HG03139 (cell line): ENCODE data around the gene KDELR1.
"Not testable (repeated sequence)": the region's sequence is repeated elsewhere in the genome, so short reads cannot be mapped to it uniquely, and the experiment has no call there.

ENCODE experiments used
- ATAC-seq: cut with Tn5 transposase; IDR thresholded peaks from one replicate; pipeline ENCODE4 v1.9.1; 2021; ENCODE audit not compliant: unreplicated experiment

KDELR1 gene

DNA sequence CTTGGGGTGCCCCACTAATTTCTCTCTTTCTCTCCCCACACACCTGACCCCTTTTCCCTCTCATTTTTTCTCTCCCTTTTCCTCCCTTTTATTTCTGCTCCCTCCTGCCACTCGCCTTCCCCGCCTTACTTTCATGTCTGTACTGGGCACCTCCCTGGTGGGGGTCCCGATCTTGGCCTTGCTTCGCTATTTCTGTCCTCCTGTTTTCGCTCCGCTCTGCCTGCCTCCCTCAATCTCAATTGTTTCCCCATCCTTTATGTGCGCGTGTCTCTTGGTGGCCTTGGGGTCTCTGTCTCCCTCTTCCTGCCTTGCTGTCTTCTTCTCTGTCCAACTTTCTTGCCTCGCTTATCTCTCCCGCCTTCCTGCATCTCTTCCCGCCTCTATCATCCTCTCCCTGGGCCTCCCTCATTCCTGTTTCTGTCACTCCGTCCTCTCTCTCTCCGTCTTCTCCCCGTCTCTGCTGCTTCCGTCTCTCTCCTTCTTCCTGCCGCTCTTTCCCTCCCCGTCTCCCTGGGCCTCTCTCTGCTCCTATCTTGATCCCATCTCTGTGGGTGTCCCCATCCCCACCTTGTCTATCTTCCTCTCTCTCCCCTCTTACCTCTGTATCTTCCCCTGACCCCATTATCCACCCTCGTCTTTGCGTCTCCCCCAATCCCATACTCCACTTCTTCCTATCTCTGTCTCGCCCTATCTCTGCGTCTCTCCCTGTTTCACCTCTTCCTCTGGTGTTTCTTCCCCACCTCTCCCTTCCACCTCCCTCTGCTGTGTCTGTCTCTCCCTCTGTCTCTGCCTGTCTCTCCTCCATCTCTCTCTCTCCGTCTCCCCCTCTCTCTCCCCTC, 6.1 kb upstream of the KDELR1 start:
- ATAC-seq: no peak

DNA sequence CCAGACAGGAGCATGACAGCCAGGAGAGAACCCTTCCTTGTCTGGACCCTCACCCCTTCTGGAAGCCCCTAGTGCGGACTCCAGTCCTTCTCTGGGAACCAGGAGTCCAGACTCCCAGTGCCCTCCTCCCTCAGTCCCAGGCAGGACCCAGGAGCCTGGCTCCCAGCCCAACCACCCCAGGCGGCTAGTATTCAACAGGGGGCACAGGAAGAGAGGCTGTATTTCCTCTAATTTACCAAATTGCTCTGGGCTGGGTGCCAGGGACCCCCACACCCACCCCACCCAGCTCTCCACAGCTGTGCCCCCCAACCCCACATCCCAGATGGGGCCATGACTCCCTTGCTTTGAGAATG, 5.4 kb upstream of the KDELR1 start:
- no peak for ATAC-seq

DNA sequence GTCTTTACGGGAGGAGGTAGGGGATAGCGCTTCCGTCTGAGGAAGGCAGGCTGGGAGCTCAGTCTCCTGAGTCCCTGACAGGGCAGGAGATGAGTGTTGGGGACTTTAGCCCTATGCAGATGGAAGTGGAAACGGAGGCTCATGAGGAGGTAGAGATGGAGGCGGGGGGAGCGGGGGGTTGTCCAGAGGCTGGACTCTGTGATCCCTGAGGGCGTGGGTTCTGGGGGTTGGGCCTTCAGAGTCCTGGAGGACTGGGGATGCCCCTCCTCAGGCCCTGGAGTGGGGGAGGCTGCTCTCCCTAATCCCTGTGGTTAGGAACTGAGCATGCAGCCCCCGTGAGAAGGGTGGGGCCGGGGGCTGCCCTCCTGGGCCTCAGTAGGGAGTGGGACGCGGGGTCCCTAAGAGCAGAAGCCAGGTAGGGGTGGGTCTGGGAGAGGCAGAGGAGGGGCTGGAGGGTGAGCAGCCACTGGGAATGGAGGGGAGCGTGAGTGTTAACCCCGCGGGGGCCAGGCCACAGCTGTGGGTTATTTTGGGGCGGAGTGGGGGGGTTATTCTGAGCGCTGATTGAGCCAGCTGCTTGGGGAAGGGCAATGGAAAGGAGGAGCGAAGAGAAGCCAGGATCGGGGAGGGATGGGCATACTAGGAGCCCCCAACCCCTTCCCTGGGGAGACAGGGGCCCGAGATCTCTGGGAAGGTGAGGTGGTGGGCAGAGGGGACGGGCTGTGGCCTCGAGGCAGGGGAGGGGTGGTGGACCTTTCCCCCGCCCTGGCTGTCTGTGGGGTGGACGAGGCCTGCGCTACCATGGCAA, 4.9 kb upstream of the KDELR1 start:
- no peak for ATAC-seq

DNA sequence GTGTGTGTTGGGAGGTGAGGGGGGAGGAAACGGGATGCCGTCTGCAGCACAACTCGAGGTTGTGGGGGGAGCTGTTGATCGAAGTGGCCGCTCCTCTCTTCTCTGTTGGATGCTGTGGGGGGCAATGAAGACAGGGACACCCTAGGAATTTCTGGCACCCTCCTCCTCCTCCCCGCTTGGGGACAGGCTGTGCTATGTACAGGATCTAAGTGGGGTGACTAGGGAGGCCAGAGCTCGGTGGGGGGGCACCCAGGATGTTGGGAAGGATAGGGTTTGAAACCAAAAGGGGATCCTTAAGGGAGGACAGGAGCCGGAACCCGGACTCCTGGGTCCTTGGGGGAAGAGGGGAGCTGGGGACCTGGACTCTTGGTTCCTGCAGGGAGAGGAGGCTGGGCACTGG, 4.1 kb upstream of the KDELR1 start:
- ATAC-seq: no peak

DNA sequence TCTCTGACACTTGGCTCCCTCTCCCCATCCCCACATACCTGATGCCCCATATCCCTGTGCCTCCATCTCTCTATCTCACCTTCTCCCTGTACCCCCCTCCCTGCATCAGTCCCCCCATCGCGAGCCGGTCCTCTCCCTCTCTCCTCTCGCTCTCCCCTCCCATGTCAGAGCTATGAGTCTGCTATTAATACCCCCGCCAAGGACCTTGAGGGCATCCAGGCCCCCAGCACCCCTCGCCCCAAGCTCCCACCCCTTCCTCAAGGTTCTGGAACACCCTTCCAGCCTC, 3.8 kb upstream of the KDELR1 start:
- no peak for ATAC-seq

DNA sequence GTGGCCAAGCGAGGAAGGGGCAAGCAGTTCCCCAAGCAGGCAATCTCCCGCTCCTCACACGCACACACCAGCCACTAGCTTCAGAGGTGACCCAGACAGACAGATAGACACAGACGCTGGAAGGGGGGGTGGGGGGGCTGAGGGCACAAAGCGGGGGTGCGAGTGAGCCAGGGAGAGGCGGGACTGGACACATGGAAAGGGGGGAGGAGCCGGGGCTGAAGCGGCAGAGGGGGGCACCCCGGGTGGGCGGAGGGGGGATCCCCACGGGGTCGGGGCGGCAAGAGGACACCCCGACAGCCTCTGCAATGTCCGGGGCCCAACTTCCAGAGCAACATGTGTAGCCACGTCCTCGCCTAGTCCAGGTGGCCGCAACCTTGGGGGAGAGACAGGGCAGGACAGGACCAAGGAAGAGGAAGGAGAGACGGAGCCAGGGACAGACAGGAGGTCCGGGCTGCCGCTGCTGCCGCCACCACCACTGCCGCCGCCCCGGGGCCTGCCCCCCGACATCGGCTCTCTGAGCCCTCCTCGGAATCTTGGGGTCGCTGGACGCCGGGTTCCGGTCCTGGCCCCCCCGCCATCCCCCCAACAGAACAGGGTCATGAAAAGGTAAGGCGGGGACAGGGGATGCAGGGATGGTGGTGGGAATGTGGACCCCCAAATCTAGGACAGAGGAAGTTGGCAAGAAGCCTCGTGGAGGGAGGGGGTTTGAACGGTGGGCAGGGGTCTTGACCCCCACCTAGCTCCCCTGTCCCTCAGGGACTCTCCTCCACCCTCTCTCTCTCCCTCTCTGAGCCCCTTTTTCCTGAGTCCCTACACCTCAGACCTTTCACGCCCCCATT, 3.2 kb upstream of the KDELR1 start:
- no peak for ATAC-seq

DNA sequence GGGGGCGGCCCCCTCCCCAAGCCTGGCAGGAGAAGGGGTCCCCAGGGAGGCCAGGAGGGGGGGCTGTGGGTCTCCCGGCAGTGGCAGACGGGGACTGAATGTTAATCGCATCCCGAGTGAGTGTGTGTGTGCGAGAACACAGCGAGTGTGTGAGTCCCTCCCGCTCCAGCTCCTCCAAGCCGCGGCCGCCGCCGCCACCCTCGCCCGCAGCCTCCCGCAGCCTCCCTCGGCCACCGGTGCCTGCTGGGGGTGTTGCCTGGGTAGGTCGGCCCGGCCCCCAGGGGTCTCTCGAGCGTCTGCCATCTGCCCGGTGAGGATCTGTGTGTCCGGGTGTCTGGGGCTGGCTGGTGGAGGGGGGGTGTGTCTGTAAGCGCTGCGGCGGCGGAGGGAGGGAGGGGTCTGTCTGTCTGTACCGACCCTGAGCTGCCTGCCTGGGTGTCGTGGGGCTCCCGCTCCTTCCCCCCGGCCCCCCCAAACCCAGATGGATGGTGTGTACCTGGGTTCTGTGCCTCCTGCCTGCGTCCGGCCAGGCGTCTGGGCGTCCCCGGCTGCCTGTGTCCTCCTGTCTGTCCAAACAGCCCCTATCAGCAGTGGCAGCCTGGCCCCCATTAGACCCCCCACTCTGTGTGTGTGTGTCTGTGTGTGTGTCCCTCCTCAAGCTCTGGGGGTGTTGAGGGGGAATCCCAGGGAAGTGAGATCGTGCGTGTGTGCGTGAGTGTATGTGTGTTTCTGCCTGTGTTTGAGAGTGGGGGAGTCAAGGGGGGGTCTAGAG, 2.4 kb upstream of the KDELR1 start, which contains the start of gene GRIN2D:
GRIN2D (plus strand) TSS at position 110 of the 772 bp plus-strand sequence. CDS start 4,725 bp downstream, outside the sequence.
- ATAC-seq: no peak

DNA sequence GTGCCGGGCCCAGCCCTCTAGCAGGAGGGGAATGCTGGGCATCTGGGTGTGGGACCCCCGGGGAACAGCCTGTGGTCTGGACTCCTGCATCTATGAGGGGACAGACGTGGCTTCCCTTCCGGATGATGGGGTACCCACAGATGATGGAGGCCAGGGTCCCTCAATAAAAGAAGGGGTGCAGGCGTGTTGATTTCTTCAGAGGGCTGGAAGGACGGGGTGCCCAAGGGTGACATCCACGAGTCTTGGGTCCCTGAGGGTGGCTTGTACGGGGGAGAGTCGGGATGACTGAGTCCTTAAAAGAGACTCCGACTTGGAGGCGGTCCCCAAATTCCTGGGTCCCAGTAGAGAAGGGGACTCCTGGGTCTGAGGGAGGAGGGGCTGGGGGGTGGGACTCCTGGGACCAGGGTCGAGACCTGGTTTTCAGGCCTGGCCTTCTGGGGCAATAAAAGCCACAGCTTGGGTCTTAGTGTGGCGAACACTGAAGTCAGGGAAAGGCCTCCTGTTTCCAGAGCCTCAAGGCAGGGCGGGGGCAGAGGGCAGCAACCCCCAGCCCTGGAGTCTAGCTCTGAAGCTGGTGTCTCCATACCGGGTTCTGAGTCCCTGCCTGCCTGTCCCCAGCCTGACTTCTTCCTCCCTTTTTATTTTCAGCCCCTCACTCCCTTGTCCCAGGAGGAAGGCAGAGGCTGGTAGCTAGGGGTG, 1.7 kb upstream of the KDELR1 start:
- no peak for ATAC-seq

DNA sequence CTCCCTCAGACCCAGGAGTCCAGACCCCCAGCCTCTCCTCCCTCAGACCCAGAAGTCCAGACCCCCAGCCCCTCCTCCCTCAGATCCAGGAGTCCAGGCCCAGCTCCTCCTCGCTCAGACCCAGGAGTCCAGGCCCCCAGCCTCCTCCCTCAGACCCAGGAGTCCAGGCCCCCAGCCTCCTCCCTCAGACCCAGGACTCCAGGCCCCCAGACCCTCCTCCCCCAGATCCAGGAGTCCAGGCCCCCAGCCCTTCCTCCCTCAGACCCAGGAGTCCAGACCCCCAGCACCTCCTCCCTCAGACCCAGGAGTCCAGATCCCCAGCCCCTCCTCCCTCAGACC, 624 bp upstream of the KDELR1 start:
- not testable (repeated sequence) for ATAC-seq

DNA sequence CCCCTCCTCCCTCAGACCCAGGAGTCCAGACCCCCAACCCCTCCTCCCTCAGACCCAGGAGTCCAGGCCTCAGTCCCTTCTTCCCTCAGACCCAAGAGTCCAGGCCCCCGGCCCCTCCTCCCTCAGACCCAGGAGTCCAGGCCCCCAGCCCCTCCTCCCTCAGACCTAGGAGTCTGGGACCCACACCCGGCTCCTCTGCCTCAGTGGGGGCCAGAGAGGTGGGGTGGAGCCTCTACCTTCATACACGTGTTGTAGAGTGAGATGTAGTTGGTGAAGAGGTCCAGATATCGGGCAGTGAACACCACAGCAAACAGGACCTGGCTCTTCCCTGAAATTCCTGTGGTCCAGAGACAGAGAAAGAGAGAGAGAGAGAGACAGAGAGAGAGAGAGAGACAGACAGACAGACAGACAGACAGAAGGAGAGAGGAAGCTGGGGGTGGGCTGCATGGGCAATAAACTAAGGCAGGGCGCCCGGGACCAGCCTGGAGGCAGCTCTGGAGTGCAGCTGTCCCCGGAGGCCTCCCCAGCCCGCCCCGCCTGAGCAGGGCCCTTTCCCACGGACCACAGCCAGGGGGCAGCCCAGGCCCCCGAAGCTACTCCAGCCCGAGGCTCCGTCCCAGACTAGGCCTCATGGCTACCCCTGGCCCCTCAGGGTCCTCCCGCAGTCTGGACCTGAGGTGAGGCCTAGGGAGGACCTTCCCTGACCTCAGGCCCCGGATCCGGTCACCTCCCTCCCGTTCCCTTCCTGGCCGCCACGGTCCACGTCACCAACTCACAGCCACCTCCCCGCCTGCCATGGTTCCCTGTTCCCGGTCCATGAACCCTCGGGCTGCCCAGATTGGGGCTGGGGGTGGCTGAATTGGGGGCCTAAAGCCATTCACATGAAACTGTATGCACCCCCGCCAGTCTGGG, 907 bp downstream of the KDELR1 start:
- no peak for ATAC-seq

DNA sequence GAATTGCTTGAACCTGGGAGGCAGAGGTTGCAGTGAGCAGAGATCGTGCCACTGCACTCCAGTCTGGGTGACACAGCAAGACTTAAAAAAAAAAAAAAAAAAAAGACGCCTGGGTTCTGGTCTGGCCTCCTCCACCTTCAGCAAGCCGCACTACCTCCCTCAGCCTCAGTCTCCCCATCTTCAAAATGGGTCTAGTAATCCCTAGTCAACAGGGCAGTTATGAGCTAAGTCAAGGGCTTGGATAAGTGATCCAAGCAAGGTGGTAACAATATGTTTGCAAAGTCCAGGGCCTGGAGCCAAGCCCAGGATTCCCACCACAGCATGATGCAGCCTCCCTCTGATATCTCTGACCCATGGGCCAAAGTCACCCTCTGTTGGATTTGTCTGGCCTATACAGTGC, 4.4 kb downstream of the KDELR1 start:
- ATAC-seq: no peak

DNA sequence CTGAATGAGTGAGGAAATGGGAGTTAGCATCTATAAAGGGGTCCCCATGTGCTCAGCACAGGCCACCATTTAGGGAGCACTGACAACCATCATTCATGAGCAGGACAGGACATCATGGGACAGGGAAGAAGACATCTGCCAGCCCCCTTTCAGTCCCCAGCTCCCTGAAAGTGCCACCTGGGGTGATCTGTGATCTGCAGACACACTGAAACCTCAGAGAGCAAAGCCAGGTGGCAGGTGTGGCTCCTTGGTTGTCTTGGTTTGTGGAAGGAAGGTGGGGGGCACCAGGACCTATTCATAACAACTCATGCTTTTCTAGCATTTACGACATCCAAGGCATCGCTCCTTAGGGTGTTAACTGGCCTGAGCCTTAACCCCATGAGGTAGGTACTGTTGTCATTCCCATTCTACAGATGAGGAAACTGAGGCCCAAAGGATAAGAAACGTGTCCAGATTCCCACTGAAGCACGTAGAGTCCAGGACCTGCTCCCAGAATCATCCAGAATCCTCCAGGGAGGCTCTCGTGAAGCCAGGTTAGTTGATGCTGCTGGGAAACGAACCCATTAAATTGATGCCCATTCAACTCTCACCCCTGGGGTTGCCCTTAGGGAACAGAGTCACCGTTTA, 5.8 kb downstream of the KDELR1 start:
- ATAC-seq: no peak

DNA sequence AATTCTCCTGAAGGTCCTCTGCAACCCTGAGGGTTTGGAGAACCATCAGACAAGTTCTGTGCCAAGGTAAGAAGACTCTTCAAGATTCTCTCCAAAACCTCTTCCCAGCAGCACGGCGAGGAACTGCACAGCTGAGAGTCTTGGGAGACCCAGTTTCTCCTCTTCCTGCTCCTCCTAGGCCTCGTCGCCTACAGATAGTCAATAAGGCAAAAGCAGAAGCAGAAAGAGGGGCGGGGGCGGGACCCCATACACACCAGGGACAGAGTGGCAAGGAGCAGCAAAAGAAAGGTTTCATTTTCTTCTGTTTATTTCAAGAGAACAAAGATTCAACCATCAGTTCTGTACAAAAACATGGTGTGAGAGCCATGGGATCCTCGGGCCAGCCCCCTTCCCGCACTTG, 9.1 kb downstream of the KDELR1 start:
- ATAC-seq: no peak

DNA sequence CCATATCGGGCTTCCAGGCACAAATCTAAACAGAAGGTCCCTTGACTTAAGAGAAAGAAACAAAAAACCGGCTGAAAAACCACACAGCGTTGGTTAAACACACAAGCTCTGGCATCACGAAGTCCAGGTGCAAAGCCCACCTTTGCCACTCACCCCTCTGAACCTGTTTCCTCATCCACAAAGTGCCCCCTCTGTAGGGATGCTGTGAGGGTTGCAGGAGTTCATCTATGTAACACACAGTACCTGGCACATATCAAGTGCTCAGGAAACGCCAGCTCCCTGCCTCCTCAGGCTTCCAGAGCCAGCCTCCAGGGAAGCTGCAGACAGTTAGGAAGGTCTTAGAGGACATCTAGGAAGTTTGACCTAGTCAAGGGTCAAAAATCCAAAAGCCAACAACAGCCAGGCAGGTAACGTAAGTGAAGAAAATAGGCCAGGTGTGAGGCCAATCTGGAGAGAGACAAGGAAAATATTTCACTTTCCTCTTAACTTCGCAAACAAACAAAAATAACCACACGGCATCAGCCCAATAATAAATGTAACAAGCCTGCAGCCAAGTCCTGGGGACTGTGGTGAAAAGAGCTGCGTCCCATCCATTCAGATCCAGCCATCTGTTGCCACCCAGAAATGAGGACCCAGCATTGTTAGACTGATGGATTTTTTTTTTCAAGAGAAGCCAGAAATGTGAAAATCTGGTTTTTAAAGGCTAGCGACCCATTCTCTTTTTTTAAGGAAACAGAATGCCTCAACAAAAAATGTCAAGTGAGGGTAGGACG, 10.0 kb downstream of the KDELR1 start:
- no peak for ATAC-seq

DNA sequence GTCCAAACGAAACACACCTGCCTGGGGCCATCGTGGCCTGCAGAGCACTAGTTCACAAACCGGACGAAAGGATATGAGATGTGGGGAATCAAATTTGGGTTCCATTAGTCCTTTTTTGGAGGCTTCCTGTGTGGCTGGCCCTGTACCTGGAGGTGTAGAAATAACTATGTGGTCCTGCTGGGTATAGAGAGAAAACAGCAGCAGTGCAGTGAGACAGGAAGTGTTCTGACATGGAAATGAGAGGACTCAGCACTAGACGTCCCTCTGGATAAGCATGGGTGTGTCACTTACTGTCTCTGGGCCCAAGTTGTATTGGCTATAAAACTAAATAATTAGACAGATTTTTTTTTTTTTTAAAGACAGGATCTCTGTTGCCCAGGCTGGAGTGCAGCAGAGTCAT, 12.3 kb downstream of the KDELR1 start:
- ATAC-seq: no peak

DNA sequence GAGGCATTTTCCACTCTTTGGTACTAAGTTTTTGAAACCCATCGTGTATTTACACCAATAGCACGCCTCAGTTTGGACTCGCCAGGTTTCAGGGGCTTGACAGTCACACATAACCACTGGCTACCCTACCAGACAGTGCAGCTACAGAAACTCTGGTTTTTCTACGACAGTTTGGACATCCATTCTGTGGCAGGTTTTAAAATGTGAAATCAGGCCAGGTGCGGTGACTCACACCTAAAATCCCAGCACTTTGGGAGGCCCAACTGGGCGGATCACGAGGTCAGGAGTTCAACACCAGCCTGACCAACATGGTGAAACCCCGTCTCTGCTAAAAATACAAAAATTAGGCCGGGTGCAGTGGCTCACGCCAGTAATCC, 13.2 kb downstream of the KDELR1 start:
- ATAC-seq: no peak

DNA sequence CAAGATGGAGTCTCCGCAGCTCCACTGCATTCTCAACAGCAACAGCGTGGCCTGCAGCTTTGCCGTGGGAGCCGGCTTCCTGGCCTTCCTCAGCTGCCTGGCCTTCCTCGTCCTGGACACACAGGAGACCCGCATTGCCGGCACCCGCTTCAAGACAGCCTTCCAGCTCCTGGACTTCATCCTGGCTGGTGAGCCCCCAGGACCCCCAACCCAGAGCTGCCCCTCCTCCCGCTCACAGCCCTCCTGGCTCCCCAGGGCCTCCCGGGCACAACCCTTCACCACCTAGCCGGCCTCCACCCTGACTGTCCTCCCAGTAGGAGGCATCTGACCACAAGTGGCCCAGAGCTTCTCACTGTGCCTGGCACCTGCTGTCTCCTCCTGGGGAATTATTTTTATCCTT, 17.8 kb downstream of the KDELR1 start:
- no peak for ATAC-seq

DNA sequence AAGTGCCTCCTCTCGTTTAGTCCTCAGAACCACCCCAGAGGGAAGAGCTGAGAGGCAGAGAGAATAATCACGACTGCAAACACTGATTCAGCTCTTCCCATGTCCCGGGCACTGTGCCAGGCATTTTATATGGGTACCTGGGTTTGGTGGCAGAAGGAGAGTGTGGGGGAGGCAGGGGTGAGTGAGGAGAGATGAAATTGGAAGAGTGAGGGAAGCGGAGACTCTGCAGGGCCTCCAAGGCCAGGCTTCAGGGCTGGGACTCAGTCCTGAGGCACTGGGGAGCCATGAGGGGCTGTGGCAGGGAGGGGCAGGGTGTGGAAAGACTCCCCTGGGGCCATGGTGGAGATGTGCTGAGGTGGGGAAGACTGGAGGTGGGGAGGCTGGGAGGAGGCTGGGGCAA, 18.4 kb downstream of the KDELR1 start:
- no peak for ATAC-seq
